Bronchial epithelial cell (primary cell): ENCODE results near the gene FNDC3A. TPM values are rescaled to one million over a fixed set of nuclear protein-coding genes. Genes with fewer than 3 reads are reported as not detected.
"Not testable (repeated sequence)": the region's sequence is repeated elsewhere in the genome, so short reads cannot be mapped to it uniquely, and the experiment has no call there.

ENCODE experiments used
- DNase-seq: peaks from one replicate; pipeline ENCODE4 v3.0.0-alpha.2; 2010; ENCODE audit warnings: low read depth
- FAIRE-seq: peaks from 2 replicates; lab custom pipeline; 2011; peaks lifted over from hg19 to GRCh38; lab: Jason Lieb, UNC
- H3K27me3 ChIP-seq: 2 replicates; pipeline ENCODE4 v1.5.1; 2011; ENCODE audit warnings: low read length; ENCODE audit not compliant: control insufficient read depth, insufficient read depth
- H3K36me3 ChIP-seq: 2 replicates; pipeline ENCODE4 v1.5.1; 2011; ENCODE audit warnings: low read length; ENCODE audit not compliant: control insufficient read depth, insufficient read depth
- H3K4me3 ChIP-seq: 2 replicates; pipeline ENCODE4 v1.5.1; 2011; ENCODE audit warnings: mild to moderate bottlenecking, low read depth, low read length, control low read depth
- CTCF ChIP-seq: IDR thresholded peaks from 2 replicates; pipeline ENCODE4 v1.5.1; 2011; ENCODE audit warnings: mild to moderate bottlenecking, moderate library complexity, low read length, control low read depth, inconsistent platforms; ENCODE audit not compliant: insufficient read depth, severe bottlenecking
- total RNA-seq: library from RNA; depleted of rRNA; stranded (reverse); fragments of >200 nt; gene quantifications from 2 replicates; pipeline ENCODE4 v1.2.1, GENCODE V29; 2014

Gene FNDC3A
- total RNA-seq, 1 donor from 2014 or later: 24.0 TPM

- TF ChIP-seq CTCF: no peak
- Histone ChIP-seq H3K4me3 (peak overlapping the region; percentile 44), H3K27me3 (no peaks in the 10 kb centered on the region), H3K36me3 (no peaks in the 10 kb centered on the region)
- DNase-seq (peak; percentile 84), FAIRE-seq (no peak)
Measured at GRCh38 chr13:49110122-49110912, 134.6 kb downstream of the FNDC3A start.

- DNase-seq: no peak
- H3K27me3 ChIP-seq: no peaks in the 10 kb centered on the region
- no peak for TF ChIP-seq CTCF
- no peak for FAIRE-seq
- peak overlapping the region; percentile 44 for H3K4me3 ChIP-seq
- no peaks in the 10 kb centered on the region for H3K36me3 ChIP-seq
Measured at GRCh38 chr13:49110913-49111170, 135.1 kb downstream of the FNDC3A start.

- FAIRE-seq (no peak), DNase-seq (no peak)
- H3K36me3 ChIP-seq: no peaks in the 10 kb centered on the region
- H3K27me3 ChIP-seq: no peaks in the 10 kb centered on the region
- no peak for TF ChIP-seq CTCF
- H3K4me3 ChIP-seq: no peak overlapping the region
Measured at GRCh38 chr13:49112782-49113525, 137.2 kb downstream of the FNDC3A start.

GRCh38 chr13:49113526-49114286 lies 138.0 kb downstream of the FNDC3A start:
- FAIRE-seq (no peak), DNase-seq (peak; percentile 70)
- H3K4me3 ChIP-seq: no peak overlapping the region
- no peak for TF ChIP-seq CTCF
- no peaks in the 10 kb centered on the region for H3K27me3 ChIP-seq
- H3K36me3 ChIP-seq: peaks cover 3% of the 10 kb centered on the region

- no peaks in the 10 kb centered on the region for H3K27me3 ChIP-seq
- no peak for DNase-seq
- H3K36me3 ChIP-seq: peaks cover 5% of the 10 kb centered on the region
- TF ChIP-seq CTCF: no peak
- no peak for FAIRE-seq
- H3K4me3 ChIP-seq: no peak overlapping the region
Measured at GRCh38 chr13:49116873-49117272, 141.2 kb downstream of the FNDC3A start.

GRCh38 chr13:49118455-49118854 lies 142.7 kb downstream of the FNDC3A start:
- DNase-seq, H3K36me3 ChIP-seq, FAIRE-seq, H3K4me3 ChIP-seq, H3K27me3 ChIP-seq: not testable (repeated sequence)
